Lower leg skin (tissue), 3 donors: ENCODE measurements around the gene GPR157.

ENCODE experiments used
- CTCF ChIP-seq, 3 donors: fragments of 450-650 bp; IDR thresholded peaks; one replicate each; pipeline ENCODE4 v1.5.1; 2016; ENCODE audit warnings: antibody characterized with exemption in 3 of 3, mild to moderate bottlenecking in 3 of 3, moderate library complexity in 2 of 3
- POLR2A ChIP-seq, 2 donors: fragments of 450-650 bp; IDR thresholded peaks; one replicate each; pipeline ENCODE4 v1.6.1; 2016 to 2017; ENCODE audit warnings: antibody characterized with exemption in 2 of 2, mild to moderate bottlenecking in 1 of 2, moderate library complexity in 1 of 2

- TF ChIP-seq CTCF (IDR thresholded peaks at IDR 0.05) (no peak), POLR2A (IDR thresholded peaks at IDR 0.05) (no peak)
Observed at GRCh38 chr1:9161963-9162362, 33.1 kb upstream of the GPR157 start.
